Measurements from ENCODE around the gene CDC42EP5. TPM values are rescaled to one million over a fixed set of nuclear protein-coding genes. Genes with fewer than 3 reads are reported as not detected.
"Not testable (repeated sequence)": the region's sequence is repeated elsewhere in the genome, so short reads cannot be mapped to it uniquely, and the experiment has no call there.

The CDC42EP5 gene
- total RNA-seq, 1 experiment from 2014 or later, result 9.2 TPM

- DNase-seq (ENCODE audit: low read depth), result no peak
Measured at GRCh38 chr19:54489766-54490165, 16.7 kb upstream of the CDC42EP5 start.

DNA sequence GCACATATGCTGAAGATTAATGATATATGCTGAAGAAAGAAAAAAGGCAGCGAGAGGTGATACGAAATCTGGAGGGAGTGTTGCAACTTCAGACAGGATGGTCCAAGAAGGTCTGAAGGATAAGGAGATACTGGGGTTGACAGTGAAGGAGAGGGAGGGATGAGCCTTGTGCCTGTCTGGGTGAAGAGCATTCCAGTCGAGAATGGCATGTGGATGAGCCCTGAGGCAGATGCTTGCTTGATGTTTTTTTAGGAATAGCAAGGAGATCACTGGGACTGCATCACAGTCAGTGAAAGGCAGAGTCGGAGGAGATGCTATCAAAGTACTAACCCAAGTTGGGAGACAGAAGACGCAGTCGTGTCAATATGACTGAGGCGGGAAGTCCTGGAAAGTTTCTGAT is 16.2 kb upstream of the CDC42EP5 start:
- no peak for DNase-seq (ENCODE audit: low read depth)

DNA sequence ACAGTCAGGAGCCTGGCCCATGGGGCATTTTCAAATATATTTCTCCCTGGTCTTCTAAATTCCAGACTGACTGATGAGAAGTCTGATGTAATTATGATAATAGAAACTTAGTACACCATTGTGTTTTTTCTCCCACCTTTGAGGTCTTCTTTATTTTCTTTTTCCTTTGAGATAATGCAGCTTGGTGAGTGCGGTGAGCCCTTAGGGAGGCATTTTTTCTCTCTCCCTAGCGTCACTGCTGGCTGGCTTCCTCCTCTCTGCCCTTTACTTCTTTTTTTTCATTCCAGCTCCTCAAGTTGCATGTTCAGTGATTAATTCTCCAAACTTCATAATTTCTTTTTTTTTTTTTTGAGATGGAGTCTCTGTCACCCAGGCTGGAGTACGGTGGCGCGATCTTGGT is 12.8 kb upstream of the CDC42EP5 start:
- peak; percentile 42 for DNase-seq (ENCODE audit: low read depth)

- DNase-seq (ENCODE audit: low read depth), result no peak
Measured at GRCh38 chr19:54484451-54484850, 11.4 kb upstream of the CDC42EP5 start.

GRCh38 chr19:54482889-54483288 is 9.8 kb upstream of the CDC42EP5 start:
- DNase-seq (ENCODE audit: low read depth), result peak; percentile 49

DNA sequence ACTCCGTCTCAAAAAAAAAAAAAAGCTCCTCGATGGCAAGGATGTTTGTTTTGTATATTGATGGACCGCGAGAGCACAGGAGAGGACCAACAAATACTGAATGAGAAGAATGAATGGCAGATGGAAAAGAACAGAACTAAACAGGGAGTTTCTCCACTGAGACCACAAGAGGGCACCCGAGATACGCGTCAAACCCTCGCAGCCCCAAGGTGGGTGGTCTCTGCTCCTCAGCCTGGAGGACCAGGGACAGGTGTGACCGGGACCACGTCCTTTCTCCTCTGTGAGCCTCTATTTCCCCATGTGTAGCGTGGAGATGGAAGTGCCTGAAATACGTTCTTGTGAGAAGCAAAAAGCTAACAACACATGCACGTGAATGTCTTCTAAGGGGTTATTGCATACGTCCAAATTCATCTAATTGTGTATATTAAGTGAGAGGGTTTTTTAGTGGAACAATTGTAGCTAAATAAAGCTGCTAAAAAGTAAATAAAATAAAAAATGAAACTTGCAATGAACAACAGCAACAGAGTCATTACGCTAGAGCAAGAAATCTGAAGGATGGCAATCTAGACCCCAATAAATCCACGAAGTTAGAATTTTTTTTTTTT is 8.3 kb upstream of the CDC42EP5 start:
- DNase-seq (ENCODE audit: low read depth), result peak; percentile 52

DNA sequence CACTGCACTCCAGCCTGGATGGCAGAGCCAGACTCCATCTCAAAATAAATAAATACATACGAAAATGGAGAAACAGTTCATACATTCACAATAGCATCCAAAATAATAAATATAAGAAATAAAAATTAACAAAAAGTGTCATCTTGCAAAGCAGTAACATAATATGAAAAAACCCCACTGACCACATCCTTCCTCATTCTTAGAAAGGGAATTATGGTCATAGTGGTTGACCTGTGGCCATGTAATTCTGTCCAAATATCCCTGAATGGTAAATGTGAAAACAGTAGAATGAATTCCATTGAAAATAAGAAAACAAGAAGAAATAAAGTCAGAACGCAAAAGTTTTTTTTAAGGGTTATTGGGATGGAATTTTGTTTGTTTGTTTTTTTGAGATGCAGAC is 7.0 kb upstream of the CDC42EP5 start:
- DNase-seq (ENCODE audit: low read depth), result no peak

DNA sequence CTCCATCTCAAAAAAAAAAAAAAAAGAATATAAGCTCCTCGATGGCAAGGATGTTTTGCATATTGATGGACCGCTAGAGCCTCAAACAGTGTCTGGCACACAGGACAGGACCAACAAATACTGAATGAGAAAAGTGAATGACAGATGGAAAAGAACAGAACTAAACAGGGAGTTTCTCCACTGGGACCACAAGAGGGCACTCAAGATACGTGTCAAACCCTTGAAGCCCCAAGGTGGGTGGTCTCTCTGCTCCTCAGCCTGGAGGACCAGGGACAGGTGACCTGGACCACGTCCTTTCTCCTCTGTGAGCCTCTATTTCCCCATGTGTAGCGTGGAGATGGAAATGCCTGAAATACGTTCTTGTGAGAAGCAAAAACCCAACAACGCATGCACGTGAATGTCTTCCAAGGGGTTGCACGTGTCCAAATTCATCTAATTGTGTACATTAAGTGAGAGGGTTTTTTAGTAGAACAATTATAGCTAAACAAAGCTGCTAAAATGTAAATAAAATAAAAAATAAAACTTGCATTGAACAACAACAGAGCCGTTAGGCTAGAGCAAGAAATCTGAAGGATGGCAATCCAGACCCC is 5.7 kb upstream of the CDC42EP5 start:
- DNase-seq (ENCODE audit: low read depth), result peak; percentile 44

- DNase-seq (ENCODE audit: low read depth), result no peak
Measured at GRCh38 chr19:54477650-54478049, 4.6 kb upstream of the CDC42EP5 start.

DNA sequence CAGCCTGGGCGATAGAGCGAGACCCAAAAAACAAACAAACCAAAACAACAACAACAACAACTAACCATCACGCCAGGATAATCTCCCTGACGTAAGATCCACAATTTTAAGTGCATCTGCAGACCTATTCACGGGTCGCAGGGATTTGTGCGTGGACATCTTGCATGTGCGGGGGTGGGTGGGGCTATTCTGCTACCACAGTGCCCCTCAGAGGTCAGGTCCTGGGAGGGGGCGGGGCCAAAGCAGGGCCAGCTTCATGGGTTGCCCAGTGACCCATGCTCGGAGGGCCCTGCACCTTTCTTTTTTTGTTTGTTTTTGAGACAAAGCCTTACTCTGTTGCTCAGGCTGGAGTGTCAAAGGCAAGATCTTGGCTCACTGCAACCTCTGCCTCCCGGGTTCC is 2.6 kb upstream of the CDC42EP5 start:
- DNase-seq (ENCODE audit: low read depth), result no peak

DNA sequence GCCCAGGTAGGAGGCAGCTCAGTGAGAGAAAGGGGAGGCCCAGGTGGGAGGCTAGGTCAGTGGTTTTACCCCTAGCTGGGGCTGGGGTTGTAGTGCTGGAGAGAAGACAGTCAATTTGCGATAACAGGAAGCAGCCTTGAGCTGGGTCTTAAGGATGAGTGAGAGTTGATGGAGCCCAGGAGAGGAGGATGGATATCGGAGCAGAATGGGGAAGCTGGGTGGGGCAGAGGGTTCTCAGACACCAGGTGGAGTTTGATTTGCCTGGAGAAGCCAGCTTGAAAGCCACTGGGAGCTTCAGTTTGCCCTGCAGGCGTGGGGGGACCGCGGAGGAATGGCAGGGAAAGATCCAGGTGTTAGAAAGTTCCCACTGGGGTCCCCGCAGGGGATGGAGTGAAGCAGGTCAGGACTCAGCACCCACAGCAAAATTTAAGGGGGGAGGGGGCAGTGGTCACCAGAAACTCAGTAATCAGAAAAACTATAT is 836 bp upstream of the CDC42EP5 start:
- no peak for DNase-seq (ENCODE audit: low read depth)

DNA sequence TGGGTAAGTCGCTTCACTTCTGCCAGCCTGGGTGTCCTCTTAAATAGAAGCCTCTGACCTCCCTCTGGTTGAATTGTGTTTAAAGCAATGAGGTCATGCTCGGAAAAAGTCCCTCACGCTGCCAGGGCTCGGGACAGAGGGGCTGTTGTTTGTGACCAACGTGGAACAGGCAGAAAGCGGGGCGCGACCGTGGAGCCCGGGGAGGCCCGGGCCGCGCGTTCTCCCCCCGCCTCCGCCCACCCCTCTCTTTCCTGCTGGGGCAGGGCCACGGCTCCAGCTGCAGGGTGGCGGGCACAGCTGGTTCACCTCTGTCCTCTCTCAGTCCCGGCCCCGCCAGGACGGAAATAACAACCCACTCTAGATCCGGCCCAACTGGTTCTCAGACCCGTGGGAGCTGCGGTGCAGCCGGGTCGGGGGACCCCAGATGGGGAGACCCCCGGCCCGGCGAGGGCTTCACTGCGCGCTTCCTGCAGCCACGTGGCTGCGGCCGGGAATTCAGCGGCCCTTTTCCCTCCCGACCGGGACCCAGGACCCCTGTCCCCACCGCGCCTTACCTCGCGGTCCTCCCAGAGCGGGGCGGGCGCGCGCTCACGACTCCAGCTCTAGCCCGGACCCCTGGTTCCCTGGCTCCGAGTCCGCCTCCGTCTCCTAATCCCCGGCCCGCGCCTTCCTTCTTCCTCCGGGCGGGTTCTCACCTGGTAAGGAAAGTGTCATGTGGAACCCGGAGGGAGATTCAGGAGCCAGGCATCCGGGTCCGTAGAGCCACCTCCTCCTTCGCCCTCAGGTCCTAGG is 1.9 kb downstream of the CDC42EP5 start:
- DNase-seq (ENCODE audit: low read depth), result no peak

DNA sequence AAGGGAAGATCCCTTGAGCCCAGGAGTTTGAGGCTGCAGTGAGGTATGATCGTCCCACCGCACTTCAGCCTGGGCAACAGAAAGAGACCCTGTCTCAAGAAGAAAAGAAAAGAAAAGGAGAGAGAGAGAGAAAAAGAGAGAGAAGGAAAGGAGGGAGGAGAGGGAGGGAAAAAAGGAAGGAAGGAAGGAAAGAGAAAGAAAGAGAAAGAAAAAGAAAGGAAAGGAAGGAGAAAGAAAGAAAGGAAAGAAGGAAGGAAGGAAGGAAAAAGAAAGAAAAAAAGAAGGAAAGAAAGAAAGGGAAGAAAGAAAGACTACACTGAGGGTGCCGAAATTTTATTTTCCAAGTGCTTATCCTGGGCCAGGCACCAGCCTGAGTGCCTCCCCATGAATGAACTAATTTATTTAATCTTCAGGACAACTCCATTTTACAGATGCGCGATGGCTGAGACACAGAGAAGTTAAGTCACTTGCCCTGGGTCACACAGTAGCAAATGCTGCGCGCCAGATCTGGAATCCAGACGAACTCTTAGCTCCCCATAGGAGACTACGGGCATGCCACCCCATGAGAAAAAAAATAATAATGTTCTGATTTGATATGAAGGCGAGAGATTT is 2.7 kb downstream of the CDC42EP5 start:
- DNase-seq (ENCODE audit: low read depth), result no peak

- DNase-seq (ENCODE audit: low read depth), result no peak
Measured at GRCh38 chr19:54469496-54469934, 3.6 kb downstream of the CDC42EP5 start.

DNA sequence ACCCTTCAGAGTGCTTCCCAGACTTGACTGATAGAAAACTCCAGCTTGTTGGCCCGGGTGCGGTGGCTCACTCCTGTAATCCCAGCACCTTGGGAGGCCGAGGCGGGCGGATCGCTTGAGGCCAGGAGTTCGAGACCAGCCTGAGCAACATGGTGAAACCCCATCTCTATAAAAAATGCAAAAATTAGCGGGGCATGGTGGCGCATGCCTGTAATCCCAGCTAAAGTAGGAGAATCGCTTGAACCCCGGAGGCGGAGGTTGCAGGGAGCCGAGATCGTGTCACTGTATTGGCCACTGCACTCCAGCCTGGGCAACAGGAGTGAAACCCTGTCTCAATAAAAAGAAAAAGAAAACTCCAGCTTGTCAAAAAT is 7.0 kb downstream of the CDC42EP5 start:
- not testable (repeated sequence) for DNase-seq (ENCODE audit: low read depth)

DNA sequence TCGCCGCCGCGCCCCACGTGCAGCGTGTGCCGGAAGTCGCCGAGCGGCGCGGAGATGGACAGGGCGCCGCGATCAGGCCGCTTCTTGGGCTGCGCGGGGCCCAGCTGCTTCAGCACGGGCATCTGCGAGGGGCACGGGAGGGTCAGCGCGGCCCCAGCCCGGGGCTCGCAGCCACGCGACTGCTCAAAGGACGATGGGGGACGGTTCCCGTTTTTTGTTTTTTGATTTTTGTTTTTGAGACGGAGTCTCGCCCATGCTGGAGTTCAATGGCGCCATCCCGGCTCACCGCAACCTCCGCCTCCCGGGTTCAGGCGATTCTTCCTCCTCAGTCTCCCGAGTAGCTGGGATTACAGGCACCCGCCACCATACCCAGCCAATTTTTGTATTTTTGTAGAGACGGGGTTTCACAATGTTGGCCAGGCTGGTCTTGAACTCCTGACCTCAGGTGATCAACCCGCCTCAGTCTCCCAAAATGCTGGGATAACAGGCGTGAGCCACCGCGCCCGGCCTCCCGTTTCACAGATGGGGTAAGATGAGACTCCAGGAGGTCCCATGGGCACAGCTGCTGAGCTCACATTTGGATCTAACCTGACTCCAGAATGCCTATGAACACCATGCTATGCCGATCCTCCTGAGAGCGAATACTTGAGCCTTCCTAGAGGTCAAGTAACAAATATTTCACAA is 7.5 kb downstream of the CDC42EP5 start:
- DNase-seq (ENCODE audit: low read depth), result no peak

- peak; percentile 79 for DNase-seq (ENCODE audit: low read depth)
Measured at GRCh38 chr19:54464630-54465425, 8.3 kb downstream of the CDC42EP5 start.

DNA sequence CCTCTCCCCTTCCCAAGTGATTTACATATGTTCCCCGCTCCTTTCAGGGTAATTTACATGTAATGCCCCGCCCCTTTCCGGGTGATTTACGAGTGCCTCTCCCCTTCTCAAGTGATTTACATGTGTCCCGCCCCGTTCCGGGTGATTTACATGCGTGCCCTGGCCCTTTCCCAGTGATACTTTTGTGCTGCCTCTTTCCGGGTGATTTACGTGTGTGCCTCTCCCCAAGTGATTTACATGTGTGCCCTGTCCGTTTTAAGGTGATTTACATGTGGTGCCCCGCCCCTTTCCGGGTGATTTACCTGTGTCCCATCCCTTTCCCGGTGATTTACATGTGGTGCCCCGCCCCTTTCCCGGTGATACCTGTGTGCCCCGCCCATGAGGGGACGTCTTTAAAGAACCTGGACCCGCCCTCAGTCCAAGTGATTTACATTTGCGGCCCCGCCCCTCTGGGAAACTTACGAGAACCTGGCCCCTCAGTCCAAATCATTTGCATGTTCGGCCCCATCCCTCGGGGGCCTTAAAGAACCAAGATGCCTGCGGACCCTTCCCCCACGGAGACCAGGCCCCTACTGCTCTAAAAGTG is 9.0 kb downstream of the CDC42EP5 start:
- DNase-seq (ENCODE audit: low read depth), result peak; percentile 61

GRCh38 chr19:54463531-54464043 is 9.5 kb downstream of the CDC42EP5 start, which contains the start of gene LENG9:
Gene LENG9 (minus strand): TSS chr19:54463778. CDS start chr19:54463526, 252 bp downstream.
- peak; percentile 97 for DNase-seq (ENCODE audit: low read depth)
